ENCODE measurements around the gene EIF2S3. TPM values are rescaled to one million over a fixed set of nuclear protein-coding genes. Genes with fewer than 3 reads are reported as not detected.
A peak's percentile ranks its signal among the peaks of the same experiment; 100 is the strongest.

Gene EIF2S3
- polyA plus RNA-seq, 1 donor from 2014 or later = 93.9 TPM

DNA sequence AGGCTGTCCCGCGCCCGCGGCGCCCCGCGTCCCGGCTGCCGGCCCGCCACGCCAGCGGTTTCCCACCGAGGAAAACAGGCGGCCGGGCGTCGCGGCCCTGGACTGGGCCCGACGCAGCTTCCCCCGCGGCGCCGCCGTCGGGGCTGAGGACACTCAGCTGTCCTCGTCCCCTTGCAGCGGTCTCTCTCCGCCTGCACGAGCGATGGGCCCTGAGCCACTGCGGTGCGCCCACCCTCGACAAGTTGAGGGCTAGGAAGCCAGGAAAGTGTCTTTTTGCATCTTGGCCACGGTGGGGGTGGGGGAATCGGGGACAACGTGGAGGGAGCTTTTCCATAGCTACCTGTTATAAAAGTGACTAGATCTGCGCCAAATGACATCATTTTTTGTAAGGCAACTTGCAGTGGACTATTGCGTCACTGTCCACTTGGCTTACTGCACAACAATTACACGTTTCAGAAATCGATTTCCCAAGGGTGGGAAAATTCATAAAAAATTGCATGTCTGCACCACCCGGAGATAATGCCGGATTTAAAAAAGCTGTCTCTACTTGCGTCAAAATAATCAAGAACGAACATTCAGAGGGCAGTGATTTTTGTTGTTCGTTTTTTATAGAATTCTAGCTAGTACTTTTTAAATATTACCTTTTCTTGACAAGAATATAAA, 28.9 kb upstream of the EIF2S3 start:
- Histone ChIP-seq H3K4me2 (ENCODE audit: low read length) (no peak overlapping the region), H2AFZ (ENCODE audit: low read depth, low read length) (peak overlapping the region; percentile 27), H3K9me3 (ENCODE audit: low read length) (no peaks in the 10 kb centered on the region), H3K27ac (ENCODE audit: low read length) (peak overlapping the region; percentile 85), H3K79me2 (replicated peaks; ENCODE audit: insufficient read depth, low read length) (peaks cover 13% of the 10 kb centered on the region), H3K4me3 (ENCODE audit: low read length) (peak overlapping the region; percentile 78), H4K20me1 (ENCODE audit: insufficient read depth) (no peaks in the 10 kb centered on the region), H3K9me2 (ENCODE audit: insufficient read depth, low read length) (no peaks in the 10 kb centered on the region), H3F3A (ENCODE audit: insufficient read depth, low read length, poor library complexity, severe bottlenecking) (no peaks in the 10 kb centered on the region), H3K9ac (ENCODE audit: low read length) (peak overlapping the region; percentile 75), H3K27me3 (ENCODE audit: insufficient read depth, low read depth, low read length) (no peaks in the 10 kb centered on the region), H3K36me3 (ENCODE audit: insufficient read depth, low read length) (no peaks in the 10 kb centered on the region)
- TF ChIP-seq, protein P1, sequence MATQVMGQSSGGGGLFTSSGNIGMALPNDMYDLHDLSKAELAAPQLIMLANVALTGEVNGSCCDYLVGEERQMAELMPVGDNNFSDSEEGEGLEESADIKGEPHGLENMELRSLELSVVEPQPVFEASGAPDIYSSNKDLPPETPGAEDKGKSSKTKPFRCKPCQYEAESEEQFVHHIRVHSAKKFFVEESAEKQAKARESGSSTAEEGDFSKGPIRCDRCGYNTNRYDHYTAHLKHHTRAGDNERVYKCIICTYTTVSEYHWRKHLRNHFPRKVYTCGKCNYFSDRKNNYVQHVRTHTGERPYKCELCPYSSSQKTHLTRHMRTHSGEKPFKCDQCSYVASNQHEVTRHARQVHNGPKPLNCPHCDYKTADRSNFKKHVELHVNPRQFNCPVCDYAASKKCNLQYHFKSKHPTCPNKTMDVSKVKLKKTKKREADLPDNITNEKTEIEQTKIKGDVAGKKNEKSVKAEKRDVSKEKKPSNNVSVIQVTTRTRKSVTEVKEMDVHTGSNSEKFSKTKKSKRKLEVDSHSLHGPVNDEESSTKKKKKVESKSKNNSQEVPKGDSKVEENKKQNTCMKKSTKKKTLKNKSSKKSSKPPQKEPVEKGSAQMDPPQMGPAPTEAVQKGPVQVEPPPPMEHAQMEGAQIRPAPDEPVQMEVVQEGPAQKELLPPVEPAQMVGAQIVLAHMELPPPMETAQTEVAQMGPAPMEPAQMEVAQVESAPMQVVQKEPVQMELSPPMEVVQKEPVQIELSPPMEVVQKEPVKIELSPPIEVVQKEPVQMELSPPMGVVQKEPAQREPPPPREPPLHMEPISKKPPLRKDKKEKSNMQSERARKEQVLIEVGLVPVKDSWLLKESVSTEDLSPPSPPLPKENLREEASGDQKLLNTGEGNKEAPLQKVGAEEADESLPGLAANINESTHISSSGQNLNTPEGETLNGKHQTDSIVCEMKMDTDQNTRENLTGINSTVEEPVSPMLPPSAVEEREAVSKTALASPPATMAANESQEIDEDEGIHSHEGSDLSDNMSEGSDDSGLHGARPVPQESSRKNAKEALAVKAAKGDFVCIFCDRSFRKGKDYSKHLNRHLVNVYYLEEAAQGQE (IDR thresholded peaks at IDR 0.05; ENCODE audit: borderline replicate concordance) = peak; percentile 34
- TF ChIP-seq, protein P2, sequence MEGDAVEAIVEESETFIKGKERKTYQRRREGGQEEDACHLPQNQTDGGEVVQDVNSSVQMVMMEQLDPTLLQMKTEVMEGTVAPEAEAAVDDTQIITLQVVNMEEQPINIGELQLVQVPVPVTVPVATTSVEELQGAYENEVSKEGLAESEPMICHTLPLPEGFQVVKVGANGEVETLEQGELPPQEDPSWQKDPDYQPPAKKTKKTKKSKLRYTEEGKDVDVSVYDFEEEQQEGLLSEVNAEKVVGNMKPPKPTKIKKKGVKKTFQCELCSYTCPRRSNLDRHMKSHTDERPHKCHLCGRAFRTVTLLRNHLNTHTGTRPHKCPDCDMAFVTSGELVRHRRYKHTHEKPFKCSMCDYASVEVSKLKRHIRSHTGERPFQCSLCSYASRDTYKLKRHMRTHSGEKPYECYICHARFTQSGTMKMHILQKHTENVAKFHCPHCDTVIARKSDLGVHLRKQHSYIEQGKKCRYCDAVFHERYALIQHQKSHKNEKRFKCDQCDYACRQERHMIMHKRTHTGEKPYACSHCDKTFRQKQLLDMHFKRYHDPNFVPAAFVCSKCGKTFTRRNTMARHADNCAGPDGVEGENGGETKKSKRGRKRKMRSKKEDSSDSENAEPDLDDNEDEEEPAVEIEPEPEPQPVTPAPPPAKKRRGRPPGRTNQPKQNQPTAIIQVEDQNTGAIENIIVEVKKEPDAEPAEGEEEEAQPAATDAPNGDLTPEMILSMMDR (IDR thresholded peaks at IDR 0.05; ENCODE audit: poor library complexity, severe bottlenecking) = no peak
- TF ChIP-seq EZH2 (IDR thresholded peaks at IDR 0.05; ENCODE audit: borderline replicate concordance, insufficient read depth, low read length, poor library complexity, severe bottlenecking) (no peak), SMC3 (conservative IDR thresholded peaks at IDR 0.05; ENCODE audit: poor library complexity) (no peak), RAD21 (conservative IDR thresholded peaks at IDR 0.05) (no peak), POLR2AphosphoS5 (IDR thresholded peaks at IDR 0.05) (peak; percentile 5), TAF1 (IDR thresholded peaks at IDR 0.05; ENCODE audit: low read depth) (no peak), MXI1 (conservative IDR thresholded peaks at IDR 0.05; ENCODE audit: poor library complexity, severe bottlenecking) (peak; percentile 41), EP300 (conservative IDR thresholded peaks at IDR 0.05; ENCODE audit: poor library complexity, severe bottlenecking) (peak; percentile 32)

DNA sequence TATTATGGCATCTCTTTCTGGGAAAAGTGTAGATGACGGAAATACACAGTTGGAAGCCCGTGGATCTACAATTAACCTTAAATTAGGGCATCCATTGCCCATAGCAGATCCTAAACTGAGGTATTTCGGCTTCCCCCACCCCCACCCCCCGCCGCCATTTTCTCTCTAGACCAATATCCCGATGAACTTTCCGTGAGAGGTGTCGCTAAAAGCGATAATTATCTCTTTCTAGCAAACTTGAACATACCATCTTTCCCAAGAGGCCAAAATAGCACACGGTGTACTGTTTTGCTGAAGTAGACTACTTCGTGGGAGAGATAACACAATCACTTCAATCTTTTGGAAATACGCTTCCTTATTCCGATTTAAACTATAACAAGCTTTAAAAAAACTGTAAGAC, 28.3 kb upstream of the EIF2S3 start:
- TF ChIP-seq TAF1 (IDR thresholded peaks at IDR 0.05; ENCODE audit: low read depth) = no peak
- TF ChIP-seq SMC3 (conservative IDR thresholded peaks at IDR 0.05; ENCODE audit: poor library complexity) = no peak
- TF ChIP-seq, protein P1 (IDR thresholded peaks at IDR 0.05; ENCODE audit: borderline replicate concordance) = no peak
- no peak for TF ChIP-seq POLR2AphosphoS5 (IDR thresholded peaks at IDR 0.05)
- TF ChIP-seq EP300 (conservative IDR thresholded peaks at IDR 0.05; ENCODE audit: poor library complexity, severe bottlenecking) = no peak
- TF ChIP-seq, protein P2 (IDR thresholded peaks at IDR 0.05; ENCODE audit: poor library complexity, severe bottlenecking) = no peak
- no peak for TF ChIP-seq RAD21 (conservative IDR thresholded peaks at IDR 0.05)
- H4K20me1 ChIP-seq (ENCODE audit: insufficient read depth) = no peaks in the 10 kb centered on the region
- peak overlapping the region; percentile 85 for H3K27ac ChIP-seq (ENCODE audit: low read length)
- no peaks in the 10 kb centered on the region for H3F3A ChIP-seq (ENCODE audit: insufficient read depth, low read length, poor library complexity, severe bottlenecking)
- H3K9me3 ChIP-seq (ENCODE audit: low read length) = no peaks in the 10 kb centered on the region
- H3K9ac ChIP-seq (ENCODE audit: low read length) = peak overlapping the region; percentile 75
- H3K9me2 ChIP-seq (ENCODE audit: insufficient read depth, low read length) = no peaks in the 10 kb centered on the region
- H3K4me2 ChIP-seq (ENCODE audit: low read length) = no peak overlapping the region
- peaks cover 10% of the 10 kb centered on the region for H3K79me2 ChIP-seq (replicated peaks; ENCODE audit: insufficient read depth, low read length)
- no peaks in the 10 kb centered on the region for H3K27me3 ChIP-seq (ENCODE audit: insufficient read depth, low read depth, low read length)
- H2AFZ ChIP-seq (ENCODE audit: low read depth, low read length) = no peak overlapping the region
- H3K4me3 ChIP-seq (ENCODE audit: low read length) = peak overlapping the region; percentile 78
- no peaks in the 10 kb centered on the region for H3K36me3 ChIP-seq (ENCODE audit: insufficient read depth, low read length)
